ENCODE measurements around the gene ENDOU.
"Not testable (repeated sequence)": the region's sequence is repeated elsewhere in the genome, so short reads cannot be mapped to it uniquely, and the experiment has no call there.

ENDOU gene

GRCh38 chr12:47715877-47716548 lies 9.3 kb downstream of the ENDOU start:
- DNase-seq, result no peak

GRCh38 chr12:47715393-47715876 lies 9.9 kb downstream of the ENDOU start:
- peak; percentile 56 for DNase-seq

- no peak for DNase-seq
Measured at GRCh38 chr12:47714826-47715386, 10.4 kb downstream of the ENDOU start.

- no peak for DNase-seq
Measured at GRCh38 chr12:47712171-47712570, 13.1 kb downstream of the ENDOU start.

DNA sequence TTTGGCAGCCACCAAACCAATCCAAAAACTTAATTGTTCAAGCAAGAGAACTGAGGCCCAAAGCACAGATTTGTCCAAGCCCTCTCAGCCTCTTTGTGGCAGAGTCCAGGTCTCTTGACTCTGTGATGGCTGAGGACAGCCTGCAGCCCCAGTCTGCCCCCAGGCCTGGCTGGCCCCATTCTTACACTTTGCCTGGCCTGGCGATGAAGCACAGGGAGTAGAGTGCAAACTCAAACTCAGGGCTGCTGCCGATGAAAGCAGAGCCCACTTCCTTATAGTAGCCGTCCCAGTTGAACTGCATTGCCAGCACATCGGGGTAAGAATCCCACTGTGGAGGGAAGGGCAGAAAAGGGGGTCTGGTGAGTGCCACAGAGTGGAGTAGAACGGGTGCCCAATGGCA lies 13.8 kb downstream of the ENDOU start:
- no peak for DNase-seq

DNA sequence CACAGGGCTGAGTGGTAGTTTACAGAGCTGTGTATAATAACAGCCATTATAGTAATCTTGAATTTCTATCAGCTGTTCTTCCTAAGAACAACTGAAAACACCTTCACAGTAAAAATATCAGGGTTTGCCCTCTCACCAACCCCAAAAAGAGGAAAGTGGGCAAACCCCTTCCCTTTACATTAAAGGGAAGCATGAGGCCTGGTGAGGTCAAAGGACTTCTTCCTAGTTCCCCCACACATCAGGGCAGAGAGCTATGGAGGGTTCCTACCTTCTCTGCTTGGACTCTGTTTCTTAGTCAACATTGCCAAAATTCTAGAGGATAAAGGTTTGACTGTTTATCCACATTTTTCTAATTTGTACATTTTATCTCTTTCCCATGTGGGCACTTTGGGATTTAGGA lies 15.0 kb downstream of the ENDOU start:
- no peak for DNase-seq

DNA sequence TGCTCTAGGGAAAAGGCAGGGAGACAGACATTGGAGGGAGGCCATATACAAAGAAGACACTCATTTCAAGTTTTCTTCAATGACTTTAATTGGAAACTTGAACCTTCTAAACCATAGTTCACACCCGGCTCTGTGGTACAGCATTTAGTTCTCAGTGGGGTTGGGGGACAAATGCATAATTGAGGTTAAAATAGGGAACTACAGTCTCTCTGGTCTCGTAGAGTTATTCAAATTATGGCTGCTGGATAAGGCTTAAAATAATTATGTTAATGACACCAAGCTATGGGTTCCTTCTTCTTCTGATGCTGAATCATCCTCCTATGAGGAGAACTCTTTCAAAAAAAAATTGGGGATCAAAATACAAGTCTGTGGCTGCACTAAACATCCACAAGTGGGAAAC lies 15.6 kb downstream of the ENDOU start:
- DNase-seq, result no peak

DNA sequence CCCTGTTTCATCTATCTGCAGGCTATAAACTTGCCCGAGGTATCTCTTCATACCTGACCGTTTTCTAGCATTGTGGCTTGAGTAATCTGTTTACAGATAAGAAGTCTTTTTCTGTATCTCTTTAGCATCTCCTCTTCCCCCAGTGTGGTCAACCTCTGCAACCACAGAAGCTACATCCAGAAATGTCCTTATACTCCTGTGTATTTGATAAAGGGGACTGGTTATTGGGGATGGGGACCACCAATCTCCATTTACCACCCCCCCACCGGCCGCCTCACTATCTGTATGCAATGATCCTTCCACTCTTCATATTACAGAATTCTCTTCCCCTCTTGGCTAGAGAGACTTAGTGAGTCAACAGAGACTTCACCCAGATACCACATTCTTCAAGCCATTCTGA lies 16.1 kb downstream of the ENDOU start:
- no peak for DNase-seq

- no peak for DNase-seq
Measured at GRCh38 chr12:47707905-47708543, 17.3 kb downstream of the ENDOU start.

- DNase-seq, result no peak
Measured at GRCh38 chr12:47707355-47707754, 17.9 kb downstream of the ENDOU start.

- DNase-seq, result peak; percentile 58
Measured at GRCh38 chr12:47705566-47706425, 19.5 kb downstream of the ENDOU start, which contains the start of gene RPAP3. TSS of gene RPAP3 (minus strand) at chr12:47706030. CDS start at chr12:47702840, 3,190 bp downstream.

GRCh38 chr12:47705229-47705565 lies 20.1 kb downstream of the ENDOU start:
- no peak for DNase-seq

DNA sequence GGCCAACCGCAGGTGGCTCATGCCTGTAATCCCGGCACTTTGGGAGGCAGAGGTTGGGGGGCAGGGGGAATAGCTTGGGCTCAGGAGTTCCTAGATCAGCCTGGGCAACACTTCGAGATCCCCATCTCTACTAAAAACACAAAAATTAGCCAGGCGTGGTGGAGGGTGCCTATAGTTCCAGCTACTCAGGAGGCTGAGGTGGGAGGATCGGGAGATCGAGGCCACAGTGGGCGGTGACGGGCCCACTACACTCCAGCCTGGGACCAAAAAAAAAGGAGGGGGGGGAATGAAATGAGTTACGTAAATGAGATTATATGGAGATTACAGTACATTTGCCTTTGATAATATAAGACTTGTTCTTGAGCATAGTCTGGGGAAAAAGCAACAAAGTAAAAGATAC lies 20.6 kb downstream of the ENDOU start:
- DNase-seq, result no peak

GRCh38 chr12:47700263-47700662 lies 25.0 kb downstream of the ENDOU start:
- no peak for DNase-seq

GRCh38 chr12:47698631-47699030 lies 26.7 kb downstream of the ENDOU start:
- no peak for DNase-seq

DNA sequence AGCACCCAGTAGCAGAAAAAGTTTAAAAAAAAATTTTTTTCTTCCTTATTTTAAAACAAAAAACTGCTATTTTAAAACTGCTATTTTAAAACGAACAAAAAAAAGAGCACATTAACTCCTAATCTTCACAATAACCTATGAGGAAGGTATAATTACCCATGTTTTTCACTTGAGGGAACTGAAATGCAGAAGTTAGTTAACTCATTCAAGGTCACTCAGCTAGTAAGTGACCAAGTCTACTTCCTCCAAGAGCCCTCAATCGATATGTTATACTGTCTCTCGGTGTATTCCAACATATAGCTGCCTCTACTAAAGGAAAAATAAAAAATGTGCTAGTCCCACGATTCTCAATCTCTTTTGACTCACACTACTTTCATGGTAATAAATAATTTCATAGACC lies 27.2 kb downstream of the ENDOU start:
- DNase-seq, result no peak

- DNase-seq, result no peak
Measured at GRCh38 chr12:47689215-47689614, 36.1 kb downstream of the ENDOU start.

DNA sequence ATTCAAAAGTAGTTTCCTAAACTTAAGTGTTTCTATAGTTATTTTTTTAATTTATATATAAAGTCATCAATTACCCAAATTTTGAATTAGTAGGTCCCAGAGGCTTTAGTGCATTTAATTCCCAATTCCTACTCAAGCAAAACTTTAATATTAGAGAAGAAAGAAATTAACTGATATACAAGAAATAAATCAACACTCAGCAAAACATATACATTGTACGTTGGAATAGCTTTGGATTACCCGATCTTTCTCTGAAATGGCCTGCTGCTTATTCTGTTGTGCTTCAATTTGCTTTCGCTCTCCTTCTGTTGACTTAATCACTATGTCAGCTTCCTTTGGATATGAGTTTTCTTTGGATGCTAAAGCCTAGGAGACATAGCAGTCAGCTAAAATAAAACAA lies 37.7 kb downstream of the ENDOU start:
- no peak for DNase-seq

DNA sequence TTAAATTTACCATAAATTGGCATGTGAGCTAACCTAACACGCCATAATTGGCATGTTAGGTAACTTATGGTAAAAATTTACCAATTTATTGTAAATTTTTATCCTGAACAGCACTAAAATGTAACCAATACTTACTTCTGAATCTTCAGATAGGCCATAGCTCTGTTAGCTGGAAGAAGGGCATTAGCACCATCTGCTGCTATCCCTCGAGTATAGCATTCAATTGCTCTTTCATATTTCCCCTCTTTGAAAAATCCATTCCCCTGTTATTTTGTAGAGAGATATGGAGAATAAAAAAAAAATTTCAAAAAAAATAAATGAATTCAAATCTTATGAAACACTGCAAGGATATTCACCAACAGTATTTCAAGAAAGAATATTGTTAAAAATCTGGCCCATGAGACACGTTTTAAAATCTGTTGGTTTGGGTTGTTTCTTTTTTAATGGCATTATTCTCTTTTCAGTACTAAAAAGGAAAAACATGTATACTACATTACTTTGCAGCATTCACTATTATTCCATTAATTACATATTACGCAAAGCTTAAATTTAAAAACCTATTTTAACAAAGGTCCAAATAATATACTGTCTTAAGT lies 38.5 kb downstream of the ENDOU start:
- peak; percentile 5 for DNase-seq

DNA sequence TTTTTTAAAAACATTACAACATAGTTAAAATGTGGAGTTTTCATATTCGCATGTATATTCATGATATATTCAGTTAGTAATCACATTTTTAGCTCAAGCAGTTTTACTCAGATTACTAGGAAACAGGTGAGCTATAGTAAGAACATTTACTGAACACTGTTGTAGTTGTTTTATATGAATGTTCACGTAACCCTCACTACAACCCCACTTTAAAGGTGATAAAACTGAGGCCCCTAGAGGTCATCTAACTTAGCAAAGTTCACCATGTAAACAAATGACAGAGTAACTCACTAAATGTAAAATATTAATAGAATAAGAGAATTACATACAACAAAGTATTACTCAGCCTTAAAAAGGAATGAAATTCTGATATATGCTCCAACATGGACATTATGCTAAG lies 45.5 kb downstream of the ENDOU start:
- no peak for DNase-seq

DNA sequence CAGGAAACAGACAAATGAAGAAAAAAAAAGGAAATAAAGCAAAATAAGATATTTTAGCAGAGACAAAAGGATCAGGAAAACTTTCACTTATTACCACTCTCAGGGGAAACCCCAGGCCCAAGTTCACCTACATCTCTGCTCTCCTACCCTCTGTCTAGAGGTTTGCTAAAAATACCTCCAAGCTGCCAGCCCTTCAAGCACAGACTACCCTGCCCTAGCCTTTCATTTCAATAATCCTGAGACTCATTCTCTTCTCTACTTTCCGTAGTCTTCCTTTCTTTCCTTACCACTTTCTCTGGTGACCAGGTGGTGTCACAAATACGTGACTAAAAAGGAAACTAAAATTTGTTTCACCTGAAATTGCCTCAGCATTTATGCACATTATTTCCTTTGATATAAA lies 53.2 kb downstream of the ENDOU start:
- no peak for DNase-seq

DNA sequence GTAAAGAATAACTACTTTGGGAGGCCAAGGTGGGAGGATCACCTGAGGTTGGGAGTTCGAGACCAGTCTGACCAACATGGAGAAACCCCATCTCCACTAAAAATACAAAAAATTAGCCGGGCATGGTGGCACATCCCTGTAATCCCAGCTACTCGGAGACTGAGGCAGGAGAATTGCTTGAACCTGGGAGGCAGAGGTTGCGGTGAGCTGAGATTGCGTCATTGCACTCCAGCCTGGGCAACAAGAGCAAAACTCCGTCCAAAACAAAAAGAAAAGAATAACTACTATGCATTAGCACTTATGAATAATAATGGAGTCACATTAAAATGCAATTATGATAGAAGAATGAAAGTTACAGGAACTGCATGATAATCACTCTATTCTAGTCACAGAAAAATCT lies 57.4 kb downstream of the ENDOU start:
- DNase-seq, result not testable (repeated sequence)

All from SHP77 treated with DMSO at 0.1 percent for 48 hours (cell line).